KG1 (cell line): ENCODE data around the gene SLCO4A1.
A peak's percentile ranks its signal among the peaks of the same experiment; 100 is the strongest.

Experiments used
- DNase-seq: peaks from one replicate; lab custom pipeline; 2025; lab: John Stamatoyannopoulos, UW

Gene SLCO4A1

DNA sequence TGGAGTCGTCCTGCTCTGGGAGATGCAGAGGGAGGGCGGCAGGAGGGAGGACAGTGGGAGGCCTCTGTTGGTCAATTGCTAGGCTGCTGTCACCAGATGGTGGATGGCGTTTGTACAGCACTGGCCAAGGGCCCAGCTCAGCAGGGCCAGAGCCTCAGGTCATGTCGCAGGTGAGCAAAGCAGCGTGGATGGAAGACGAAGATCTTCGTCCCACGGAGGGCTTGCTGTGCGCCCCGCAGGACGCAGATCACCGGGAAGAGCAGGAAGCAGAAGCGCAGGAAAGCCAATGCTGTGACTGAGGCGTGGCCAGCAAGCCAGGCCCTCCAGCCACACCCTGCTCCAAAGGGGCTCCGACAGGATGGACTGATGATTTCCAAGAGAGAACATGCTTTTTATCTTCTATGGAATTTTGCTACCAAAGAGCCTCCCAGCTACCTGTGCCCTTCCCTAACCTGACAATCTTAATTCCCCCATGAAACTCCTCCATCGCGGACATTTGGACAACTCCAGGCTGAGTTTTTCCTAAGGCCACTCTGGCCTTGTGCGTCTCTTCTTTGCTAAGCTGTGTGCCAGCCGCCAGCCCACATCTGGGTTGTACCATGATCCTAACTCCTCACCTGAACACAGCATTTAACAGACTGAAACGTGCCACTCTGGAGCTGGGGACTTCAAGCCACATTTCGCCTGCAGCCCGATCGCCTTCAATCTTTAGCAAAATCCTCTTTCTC lies 3.5 kb upstream of the SLCO4A1 start:
- DNase-seq: no peak

DNA sequence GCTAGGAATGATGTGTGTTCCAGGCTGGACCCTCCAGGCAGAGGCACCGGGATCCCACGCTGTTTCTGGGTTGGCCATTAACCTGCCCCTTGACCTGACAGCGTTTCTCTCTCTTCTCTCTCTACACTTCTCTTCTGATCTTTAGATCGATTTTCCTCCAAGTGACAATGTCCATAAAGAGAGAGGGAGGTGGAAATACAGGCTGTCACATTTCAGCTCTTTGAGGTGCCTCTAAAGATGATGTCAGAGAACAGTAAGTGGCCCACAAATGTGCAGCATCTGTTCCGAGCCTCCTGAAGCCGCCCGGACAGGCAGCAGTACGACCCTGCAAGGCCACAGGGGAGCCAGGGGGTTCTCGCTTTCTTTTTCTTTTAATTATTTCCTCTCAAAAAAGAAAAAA lies 2.5 kb upstream of the SLCO4A1 start:
- no peak for DNase-seq

DNA sequence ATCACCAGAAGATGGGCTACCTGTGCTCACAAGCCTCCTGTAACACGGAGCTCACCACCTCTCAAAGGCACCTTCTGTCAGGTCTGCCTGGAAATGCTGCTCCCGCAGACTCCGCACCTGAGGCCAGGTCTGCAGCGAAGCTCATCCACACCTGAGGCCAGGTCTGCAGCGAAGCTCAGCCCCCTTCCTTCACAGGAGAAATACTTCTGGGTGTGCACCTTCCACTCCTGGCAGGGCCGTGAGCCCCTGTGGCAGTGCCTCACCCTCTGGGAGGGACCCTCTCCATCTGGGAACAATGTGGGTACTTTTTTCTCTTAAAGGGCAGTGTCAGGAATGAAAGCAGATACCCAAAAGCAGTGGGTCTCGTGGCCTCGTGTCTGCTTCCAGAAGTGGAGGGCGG lies 1.4 kb upstream of the SLCO4A1 start:
- DNase-seq: no peak

DNA sequence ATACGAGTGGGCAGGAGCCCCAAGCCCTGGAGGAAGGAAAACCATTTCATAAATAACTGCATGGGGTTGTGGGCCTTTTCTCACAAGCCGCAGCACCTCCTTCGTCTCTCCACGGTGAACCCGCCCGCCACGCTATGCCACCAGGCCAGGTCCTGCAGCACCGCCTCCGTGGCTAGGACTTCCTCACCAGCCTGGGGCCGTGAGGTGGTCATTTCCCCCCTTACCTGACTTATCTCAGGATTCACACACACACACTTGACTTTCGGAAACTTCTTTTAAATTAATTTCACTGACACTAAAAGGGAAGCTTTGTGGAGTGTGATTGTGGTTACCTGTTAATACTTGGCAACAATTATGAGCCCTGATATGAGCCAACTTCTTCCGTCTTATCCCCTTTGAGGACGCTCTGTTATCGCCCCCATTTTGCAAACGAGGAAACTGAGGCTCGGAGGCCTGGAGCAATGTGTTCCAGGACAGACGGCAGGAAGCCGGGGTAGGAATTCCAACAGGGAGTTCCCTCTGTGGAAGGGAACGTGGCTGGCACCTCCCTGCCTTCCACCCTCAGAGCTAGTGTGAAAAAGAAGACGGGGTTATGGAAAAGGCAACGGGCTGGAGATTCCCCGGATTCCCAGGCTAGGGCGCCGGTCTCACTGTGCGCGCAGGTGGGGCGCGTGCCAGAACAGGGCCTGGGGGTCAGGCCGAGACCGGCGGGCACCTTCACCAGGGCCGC lies 817 bp upstream of the SLCO4A1 start:
- DNase-seq: peak; percentile 34

DNA sequence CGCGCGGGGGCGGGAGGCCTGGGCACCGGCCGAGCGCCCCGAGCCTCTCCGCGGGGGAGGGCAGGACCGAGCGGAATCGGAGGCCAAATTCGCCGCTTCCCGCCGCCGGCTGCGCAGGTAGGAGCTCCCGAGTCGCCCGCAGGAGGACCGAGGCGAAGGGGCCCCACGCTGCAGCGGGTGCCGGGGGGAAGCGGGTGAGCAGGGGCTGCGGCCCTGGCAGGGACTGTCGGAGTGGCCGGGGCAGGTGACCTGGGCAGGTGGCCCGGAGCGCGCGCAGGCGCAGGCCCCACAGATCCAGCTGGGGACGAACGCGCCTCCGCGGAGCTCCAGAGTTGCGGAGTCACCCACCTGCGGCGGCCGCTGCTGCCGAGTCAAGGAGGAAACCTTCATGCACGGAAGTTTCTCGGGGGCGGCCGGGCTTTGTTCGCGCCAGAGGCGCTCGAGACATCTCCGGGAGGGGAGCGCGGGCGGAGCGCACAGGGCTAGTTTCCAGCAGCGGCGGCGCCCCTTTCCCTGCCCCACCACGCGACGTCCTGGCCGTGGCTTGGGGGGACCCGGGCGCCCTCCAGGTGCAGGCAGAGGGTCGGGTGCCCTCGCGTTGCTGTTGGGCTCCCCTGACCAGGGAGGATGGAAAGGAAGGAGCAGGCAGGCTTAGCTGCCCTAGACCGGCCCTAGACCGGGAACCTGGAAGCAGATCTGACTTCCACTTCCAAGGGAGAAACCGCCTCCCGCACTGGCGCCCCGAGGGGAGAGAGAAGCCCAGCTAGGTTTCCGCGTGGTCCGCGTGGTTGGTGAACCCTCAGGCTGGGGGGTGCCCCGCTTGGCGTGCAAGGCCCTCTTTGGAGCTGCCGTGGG lies 590 bp downstream of the SLCO4A1 start:
- DNase-seq: peak; percentile 50

DNA sequence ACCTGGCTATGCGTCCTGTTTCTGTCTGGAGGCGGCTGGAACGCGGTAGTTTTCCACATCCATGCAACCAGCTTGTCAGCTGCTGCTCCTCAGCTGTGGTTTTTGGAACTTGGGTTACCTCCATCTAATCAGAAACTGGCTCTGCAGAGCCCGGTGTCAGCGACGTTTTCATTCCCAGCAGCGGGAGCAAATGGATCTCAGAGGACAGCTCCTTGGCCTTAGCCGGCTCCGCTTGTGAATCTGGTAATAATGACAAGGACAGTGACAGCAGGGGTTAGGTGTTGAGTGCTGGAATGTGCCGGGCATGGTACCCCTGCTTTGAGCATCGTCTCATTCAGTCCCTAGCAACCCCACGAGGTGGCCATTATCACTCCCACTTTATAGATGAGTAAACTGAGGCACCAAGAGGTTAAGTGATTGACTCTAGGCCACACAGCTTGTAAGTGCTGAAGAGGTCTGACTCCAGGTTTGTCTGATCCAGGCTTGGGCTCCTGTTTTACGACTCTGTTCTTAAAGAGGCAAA lies 1.3 kb downstream of the SLCO4A1 start:
- DNase-seq: no peak

DNA sequence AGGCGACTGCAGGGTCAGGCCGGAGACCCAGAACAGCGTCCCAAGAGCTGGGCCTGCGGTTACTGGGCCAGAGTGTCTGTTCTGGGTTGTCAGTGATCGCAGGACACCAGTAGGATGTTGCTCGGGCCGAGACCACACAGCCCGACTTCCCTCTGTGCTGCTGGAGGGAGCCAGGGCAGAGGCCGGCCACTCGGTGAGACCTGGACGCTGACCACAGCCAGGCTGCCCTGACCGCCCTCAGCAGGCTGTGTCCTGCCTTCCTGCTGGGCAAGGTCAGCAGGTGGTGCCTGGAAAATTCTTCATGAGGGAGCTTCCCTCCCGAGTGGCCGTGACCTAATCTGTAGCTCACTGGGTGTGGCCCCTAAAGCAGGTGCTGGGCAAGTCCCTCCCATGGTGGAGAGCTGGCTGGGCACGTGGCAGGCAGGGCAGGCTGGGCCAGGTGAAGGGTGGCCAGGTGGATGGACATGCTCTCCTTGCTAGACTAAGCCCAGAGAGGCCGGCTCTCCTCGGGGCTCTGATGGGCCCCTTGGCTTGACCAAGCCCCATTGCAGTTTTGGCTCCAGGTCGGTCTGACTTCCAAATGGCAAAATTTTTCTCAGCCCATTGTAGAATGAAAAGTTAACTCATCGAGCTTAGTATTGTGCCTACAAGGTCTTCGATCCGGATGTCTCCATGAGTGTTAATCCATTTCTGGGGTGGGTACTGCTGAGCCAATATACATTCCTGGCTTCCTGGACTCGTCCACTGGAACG lies 1.9 kb downstream of the SLCO4A1 start:
- no peak for DNase-seq

DNA sequence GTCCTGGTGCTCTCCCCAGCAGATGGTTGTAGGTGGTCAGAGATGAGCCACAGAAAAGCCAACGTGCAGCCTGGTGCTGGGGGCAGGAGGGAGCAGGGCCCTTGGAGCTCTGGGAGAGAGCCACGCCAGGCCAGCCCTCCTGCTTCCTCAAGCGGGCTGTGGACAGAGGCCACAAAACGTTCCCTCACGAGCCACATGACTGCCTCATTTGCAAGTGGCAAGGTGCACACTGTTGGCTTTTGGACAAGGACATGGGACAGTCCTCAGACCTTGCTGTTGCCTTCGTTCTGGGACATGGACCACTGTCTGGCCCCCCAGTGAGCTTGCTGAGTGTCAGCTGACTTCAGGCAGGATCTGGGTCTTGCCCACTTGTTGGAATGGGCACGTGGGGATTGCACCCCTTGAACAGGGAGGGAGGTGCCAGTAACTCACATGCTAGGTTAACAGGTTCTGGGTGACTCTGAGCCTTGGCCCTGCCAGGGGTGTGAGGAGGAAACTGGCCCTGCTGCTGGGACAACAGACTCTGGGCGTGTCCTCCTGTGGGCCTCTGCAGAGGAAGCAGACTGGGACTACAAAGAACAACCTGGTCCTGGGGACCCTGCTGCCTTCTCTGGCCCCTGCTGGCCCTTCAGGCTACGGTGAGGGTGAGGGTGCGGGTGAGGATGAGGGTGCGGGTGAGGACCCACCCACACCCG lies 2.6 kb downstream of the SLCO4A1 start:
- no peak for DNase-seq

DNA sequence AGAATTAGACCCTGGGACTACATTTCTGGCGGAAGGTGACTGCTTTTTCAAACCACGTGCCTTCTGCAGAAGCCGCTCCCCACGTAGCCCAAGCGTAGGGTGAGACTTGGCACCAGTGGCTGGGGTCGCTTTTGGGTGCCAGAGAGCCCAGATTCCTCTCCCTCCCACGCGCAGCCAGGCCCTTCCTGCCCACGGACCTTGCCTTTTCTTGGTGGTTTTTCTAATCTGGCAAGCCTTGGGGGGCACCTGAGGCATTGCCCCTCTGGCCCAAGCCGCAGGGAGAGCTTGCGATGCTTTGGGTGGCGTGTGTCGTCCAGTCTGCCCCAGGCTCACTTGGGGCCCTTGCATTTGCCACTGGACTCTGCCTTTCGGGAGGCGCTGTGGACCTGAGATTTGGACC lies 3.3 kb downstream of the SLCO4A1 start:
- no peak for DNase-seq

DNA sequence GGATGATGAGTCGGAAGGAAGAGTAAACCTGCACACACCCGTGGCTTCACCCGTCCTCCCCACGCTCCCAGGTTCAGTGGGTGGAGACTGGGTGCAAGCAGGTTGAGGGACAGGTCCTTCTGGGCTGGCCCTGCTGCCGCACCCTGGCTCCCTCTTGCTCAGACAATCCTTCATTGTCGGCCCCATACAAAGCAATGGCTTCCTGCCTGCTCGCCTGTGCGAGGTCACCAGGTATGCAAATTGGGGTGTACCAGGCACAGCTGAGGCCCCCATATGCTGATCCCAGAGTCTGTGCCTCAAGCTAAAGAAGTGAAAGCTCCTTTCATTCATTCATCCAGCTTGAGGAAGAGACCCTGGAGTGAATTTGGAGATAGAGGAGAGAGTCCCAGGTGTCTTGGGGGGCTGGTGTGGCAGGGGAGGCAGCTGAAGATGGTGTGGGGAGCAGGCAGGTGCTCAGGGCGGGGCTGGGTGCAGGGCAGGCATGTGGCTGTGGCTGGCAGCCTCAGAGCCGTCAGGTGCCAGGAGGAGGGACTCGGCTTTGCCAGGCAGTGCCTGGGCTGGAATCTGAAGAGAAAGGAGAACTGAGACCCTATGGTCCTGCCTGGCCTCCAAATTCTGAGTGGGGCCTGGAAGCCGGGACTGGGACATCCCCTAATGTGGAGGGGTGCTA lies 4.7 kb downstream of the SLCO4A1 start:
- no peak for DNase-seq

DNA sequence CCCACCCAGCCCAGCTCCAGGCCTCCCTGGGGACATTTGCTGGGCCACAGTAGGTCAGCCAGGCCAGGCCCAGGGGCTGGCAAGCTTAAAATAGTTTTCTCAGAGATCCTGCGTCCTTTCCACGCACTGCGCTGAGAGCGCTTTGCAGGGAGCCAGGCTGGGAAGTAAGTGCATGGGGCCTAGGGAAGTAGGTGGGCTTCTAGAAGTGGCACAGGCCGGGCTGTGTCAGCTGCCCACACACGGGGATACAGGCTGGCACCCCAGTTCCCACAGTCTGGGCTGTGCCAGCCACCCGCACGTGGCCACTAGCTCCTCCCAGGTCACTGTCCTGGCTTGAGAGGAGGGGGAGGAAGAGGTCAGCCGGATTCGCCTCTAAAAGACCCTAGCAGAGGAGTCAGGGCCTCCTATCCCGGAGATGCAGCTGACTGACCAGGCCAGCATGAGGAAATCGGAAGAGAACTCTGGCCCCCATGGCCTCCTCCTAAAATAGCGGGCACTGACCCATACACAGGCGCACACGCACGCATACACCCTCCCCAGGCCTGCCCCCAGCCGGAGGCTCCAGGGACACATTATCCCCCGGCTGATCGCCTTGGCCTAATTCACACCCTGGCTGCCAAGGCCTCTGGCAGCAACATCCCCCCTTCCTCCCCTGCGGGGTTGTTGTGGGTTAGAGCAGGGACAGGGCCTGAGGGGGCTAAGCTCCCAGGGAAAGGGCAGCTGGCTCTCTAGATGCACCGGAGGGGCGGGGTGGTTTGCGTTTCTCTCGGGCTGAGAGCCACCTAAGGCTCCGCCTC lies 5.4 kb downstream of the SLCO4A1 start:
- no peak for DNase-seq

DNA sequence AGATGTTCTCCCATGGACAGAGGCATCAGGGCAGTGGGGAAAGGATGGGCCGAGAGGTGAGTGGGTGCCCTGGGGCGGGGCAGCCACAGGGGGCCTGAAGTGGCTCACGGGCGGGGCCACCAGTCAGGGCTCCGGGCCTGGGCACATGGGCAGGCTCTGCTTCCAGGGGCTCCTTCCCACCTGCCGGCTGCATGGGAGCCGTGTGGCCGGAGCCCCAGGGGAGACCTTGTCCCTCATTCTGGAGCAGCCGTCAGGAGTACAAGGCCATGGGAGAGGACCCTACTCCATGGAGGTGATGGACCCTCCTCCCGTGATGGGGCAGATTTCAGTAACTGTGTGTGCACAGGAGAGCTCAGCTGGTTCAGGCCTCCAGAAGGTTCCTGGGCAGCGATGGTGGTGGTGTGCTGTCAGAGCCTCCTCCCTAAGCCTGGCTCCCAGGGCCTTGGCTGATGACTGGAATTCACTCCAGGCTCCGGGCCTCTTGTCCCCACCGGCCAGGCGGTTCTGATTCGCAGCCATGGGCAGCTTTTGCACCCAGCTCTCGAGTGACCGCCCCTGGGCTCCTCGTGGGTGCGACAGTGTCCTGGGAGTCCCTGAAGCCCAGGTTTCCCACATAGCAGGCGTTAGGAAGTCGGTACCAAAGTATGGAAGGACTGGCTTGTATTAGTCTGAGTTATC lies 6.2 kb downstream of the SLCO4A1 start:
- no peak for DNase-seq

DNA sequence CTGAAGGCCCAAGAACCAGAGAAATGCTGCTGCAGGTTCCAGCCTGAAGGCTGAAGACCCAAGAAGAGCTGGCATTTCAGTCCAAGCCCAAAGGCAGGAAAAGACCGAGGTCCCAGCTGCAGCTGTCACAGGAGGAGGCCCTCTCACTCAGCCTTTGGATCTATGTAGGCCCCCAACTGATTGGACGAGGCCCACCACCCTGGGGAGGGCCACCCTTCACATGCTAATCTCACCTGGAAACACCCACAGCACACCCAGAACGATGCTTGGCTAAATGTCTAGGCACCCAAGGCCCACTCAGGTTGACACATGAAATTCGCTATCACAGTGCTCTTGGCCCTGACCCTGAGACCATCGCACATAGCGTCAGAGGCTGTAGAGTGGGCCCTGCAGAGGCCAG lies 6.8 kb downstream of the SLCO4A1 start:
- DNase-seq: no peak

DNA sequence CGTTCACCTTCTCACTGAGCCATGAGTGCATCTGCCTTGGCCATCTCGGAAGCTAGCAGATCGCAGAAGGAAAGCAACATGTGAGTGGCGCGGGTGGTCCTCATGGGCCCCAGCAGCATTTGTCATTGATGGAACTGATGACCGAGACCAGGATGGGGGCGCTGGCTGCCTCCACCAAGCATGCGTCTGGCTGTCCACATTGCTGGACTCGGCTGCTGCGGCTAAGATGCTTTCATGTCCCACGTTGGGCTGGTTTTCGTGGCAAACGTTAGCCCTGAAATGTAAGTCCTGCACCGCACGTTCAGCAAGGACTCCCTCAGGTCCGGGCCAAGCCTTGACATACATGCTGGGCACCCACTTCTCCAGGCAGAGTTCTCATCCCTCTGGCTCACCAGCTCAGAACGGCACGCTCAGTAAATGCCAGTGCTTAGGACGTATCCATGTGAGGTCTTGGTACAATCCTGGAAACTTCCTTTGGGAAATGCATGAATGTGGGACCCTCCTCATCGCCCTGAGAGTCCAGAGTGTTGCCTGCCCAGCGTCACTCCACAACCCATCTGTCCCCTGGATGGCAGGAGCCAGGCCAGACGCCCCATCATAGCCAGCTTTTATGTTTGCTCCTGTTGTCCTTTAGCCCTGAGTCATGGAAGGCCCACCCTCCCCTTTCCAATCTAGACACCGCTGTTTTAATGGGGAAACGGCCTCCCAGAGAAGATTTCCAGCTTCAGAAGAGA lies 8.4 kb downstream of the SLCO4A1 start:
- DNase-seq: no peak

DNA sequence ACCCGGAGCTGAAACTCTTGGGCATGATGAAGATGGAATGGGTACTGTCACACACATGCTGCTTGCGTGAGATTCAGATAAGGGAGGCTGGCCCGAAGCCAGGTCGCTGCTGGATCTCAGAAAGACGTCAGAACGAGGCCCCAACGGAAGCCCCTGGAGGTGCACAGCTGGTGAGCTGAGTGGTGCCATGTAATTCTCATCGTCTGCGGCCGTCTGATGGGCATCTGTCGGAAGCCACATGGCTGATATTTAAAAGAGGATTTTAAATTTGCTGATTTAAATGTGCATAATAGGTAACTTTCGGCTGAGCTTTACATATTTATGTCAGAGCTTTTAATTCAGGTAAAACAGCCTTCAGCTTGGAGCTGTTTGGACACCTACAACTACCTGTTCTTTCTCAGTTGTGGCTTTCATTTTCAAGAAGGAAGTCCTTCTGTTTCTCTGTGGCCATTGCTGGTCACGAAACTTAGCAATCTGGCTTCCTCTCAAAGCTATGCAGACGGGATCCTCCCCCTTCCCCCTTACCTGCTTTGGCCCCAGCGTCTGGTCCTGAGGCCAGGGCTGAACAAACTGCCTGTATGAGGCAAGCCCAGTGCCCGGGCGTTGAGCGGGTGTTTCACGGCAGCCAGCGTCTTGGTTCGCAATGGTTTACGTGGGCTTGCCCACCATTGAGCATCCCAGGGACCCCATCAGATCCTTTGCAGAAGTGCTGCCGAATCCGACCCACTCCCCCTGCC lies 9.2 kb downstream of the SLCO4A1 start:
- DNase-seq: peak; percentile 21

DNA sequence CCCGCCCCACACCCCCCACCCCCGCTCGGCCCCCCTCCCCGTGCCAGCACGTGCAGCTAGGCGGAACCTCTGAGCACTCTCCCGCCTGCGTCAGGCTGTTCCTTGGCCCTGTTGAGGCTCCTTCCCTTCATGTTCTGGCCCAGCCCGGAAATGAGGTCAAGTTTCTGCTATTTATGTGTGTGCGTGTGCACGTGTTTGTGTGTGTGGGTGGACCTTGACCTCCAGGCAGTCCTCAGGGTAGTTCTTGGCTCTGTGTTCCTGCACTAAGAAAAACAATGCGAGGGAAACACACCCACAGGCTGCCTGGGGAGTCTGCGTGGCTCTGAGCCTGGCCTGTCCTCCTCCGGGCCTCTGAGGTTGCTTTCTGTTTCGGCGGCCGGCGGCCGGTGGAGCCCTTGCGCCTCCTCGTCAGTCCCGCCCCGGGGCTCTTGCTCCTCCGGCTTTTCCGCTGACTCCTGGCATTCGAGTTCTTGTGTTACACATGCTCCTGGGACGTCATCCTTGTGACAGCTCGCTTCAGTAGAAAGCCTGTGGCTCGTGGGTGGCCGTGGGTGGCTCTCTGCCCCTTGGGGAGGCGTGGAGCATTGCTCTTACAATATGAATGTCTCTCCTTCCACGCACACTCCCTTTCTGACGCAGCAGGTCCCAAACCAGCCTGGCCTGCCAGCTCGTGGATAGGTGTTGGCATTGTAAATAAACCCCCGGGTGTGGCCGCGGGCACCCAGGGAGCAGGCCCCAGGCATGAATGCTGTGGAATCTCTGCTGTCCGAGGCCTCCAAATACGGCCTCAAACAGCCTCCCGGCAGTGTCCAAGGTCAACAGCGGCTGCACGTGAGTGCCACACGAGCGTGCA lies 10.0 kb downstream of the SLCO4A1 start:
- DNase-seq: no peak

DNA sequence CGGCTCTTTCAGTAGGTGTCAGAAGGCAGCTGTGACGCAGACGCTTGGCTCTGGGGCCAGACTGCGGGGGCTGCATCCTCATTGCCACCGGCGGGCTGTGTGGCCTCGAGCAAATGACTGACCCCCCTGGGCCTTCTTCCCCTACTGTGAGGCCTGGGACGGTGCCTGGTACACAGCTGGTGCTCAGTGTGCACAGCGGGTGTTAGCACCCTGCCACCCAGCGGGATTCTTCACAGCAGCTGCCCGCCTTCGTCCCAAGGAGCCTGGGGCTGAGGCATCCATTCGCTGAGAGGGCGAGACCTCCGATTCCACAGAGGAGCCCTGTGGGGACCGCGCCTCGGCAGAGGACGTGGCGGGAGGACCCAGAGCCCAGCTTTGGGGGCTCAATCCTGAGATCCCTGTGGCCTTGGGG lies 10.6 kb downstream of the SLCO4A1 start:
- no peak for DNase-seq
